HepG2 (cell line): ENCODE measurements around the gene FABP1. TPM values are rescaled to one million over a fixed set of nuclear protein-coding genes. Genes with fewer than 3 reads are reported as not detected.
A peak's percentile ranks its signal among the peaks of the same experiment; 100 is the strongest.

Source experiments
- ARID4A ChIP-seq: sonication (generic); formaldehyde crosslinking; IDR thresholded peaks from 2 replicates; pipeline ENCODE4 v1.5.0; 2020; ENCODE audit warnings: mild to moderate bottlenecking, missing genetic modification reagents, borderline replicate concordance
- ATF2 ChIP-seq: sonication (generic); formaldehyde crosslinking; IDR thresholded peaks from 2 replicates; pipeline ENCODE4 v1.4.0; 2020; ENCODE audit warnings: missing genetic modification reagents
- CBX5 ChIP-seq: sonication (generic); formaldehyde crosslinking; IDR thresholded peaks from 2 replicates; pipeline ENCODE4 v1.4.0; 2020; ENCODE audit warnings: missing genetic modification reagents, borderline replicate concordance
- GATAD1 ChIP-seq: IDR thresholded peaks from 2 replicates; pipeline ENCODE4 v1.6.1; 2016; ENCODE audit warnings: missing genetic modification reagents, missing compliant biosample characterization
- MIER3 ChIP-seq: IDR thresholded peaks from 2 replicates; pipeline ENCODE4 v1.6.1; 2016; ENCODE audit warnings: missing compliant biosample characterization, borderline replicate concordance
- NR0B2 ChIP-seq: sonication (generic); formaldehyde crosslinking; IDR thresholded peaks from 2 replicates; pipeline ENCODE4 v1.4.0; 2020; ENCODE audit warnings: mild to moderate bottlenecking, missing genetic modification reagents
- NR3C1 ChIP-seq: sonication (generic); formaldehyde crosslinking; IDR thresholded peaks from 2 replicates; pipeline ENCODE4 v1.4.0; 2020; ENCODE audit warnings: missing genetic modification reagents
- ONECUT2 ChIP-seq: sonication (generic); formaldehyde crosslinking; IDR thresholded peaks from 2 replicates; pipeline ENCODE4 v1.4.0; 2020; ENCODE audit warnings: missing genetic modification reagents
- POLR2G ChIP-seq: fragments of 200-400 bp; formaldehyde crosslinking; IDR thresholded peaks from 2 replicates; pipeline ENCODE4 v1.6.1; 2018; ENCODE audit warnings: mild to moderate bottlenecking, low read depth, low read length, moderate library complexity
- SP2 ChIP-seq: sonication (generic); formaldehyde crosslinking; IDR thresholded peaks from 2 replicates; pipeline ENCODE4 v1.5.1; 2020; ENCODE audit warnings: mild to moderate bottlenecking, missing genetic modification reagents
- THRA ChIP-seq: sonication (generic); formaldehyde crosslinking; IDR thresholded peaks from 2 replicates; pipeline ENCODE4 v1.4.0; 2020; ENCODE audit warnings: missing genetic modification reagents, borderline replicate concordance
- TIGD3 ChIP-seq: sonication (generic); formaldehyde crosslinking; IDR thresholded peaks from 2 replicates; pipeline ENCODE4 v1.5.1; 2020; ENCODE audit warnings: mild to moderate bottlenecking, missing genetic modification reagents, borderline replicate concordance
- ZFAT ChIP-seq: sonication (generic); formaldehyde crosslinking; conservative IDR thresholded peaks from 2 replicates; pipeline ENCODE4 v1.8.1; 2023; ENCODE audit warnings: missing genetic modification reagents, inconsistent platforms
- ZNF274 ChIP-seq: sonication (generic); formaldehyde crosslinking; IDR thresholded peaks from 2 replicates; pipeline ENCODE4 v1.5.1; 2020; ENCODE audit warnings: mild to moderate bottlenecking, missing genetic modification reagents
- ZNF383 ChIP-seq: sonication (generic); formaldehyde crosslinking; IDR thresholded peaks from 2 replicates; pipeline ENCODE4 v1.4.0; 2020; ENCODE audit warnings: missing genetic modification reagents, mild to moderate bottlenecking, borderline replicate concordance
- ZNF414 ChIP-seq: sonication (generic); formaldehyde crosslinking; IDR thresholded peaks from 2 replicates; pipeline ENCODE4 v1.5.0; 2020; ENCODE audit warnings: missing genetic modification reagents
- ZNF460 ChIP-seq: sonication (generic); formaldehyde crosslinking; IDR thresholded peaks from 2 replicates; pipeline ENCODE4 v1.5.1; 2020; ENCODE audit warnings: missing genetic modification reagents, mild to moderate bottlenecking, borderline replicate concordance
- ZNF879 ChIP-seq: sonication (generic); formaldehyde crosslinking; IDR thresholded peaks from 2 replicates; pipeline ENCODE4 v1.8.1; 2023; ENCODE audit warnings: missing genetic modification reagents
- ZNF891 ChIP-seq: sonication (generic); formaldehyde crosslinking; IDR thresholded peaks from 2 replicates; pipeline ENCODE4 v1.5.0; 2020; ENCODE audit warnings: mild to moderate bottlenecking, missing genetic modification reagents
- polyA plus RNA-seq, 8 experiments: library from polyadenylated mRNA; depleted of rRNA in 3 of 8; stranded (reverse) in 7 of 8; unstranded in 1 of 8; fragments of >200 nt; fragmentation: Illumina TruSeq in 4 of 8; extraction: Trizol in 4 of 8; gene quantifications; 2 replicates each; pipeline versions ENCODE4 v1.2.1 to v1.2.3, GENCODE V29; 2011 to 2016; ENCODE audit warnings: low read depth in 4 of 8, missing spikeins in 1 of 8, mixed read lengths in 1 of 8; ENCODE audit not compliant: insufficient read depth in 1 of 8
- total RNA-seq, 5 experiments: library from RNA; depleted of rRNA; stranded (reverse); fragments of >200 nt; fragmentation: Illumina TruSeq; extraction: Trizol; gene quantifications; 2 replicates each; pipeline ENCODE4 v1.2.3, GENCODE V29; 2016; ENCODE audit warnings: low read depth in 1 of 5

The FABP1 gene
- total and polyA plus RNA-seq, 2 of the 13 experiments (the other 11 are each of a cell fraction or from before 2014, with no cell fraction given): 644 to 1,608 TPM

- TF ChIP-seq NR0B2 (CRISPR knock-in tag): no peak
- TF ChIP-seq SP2 (CRISPR knock-in tag): peak; percentile 17; the same call in 1 of the 2 replicates
- TF ChIP-seq TIGD3 (CRISPR knock-in tag): no peak
- no peak for TF ChIP-seq ZNF383 (CRISPR knock-in tag)
- TF ChIP-seq POLR2G: peak; percentile 20
- no peak for TF ChIP-seq CBX5 (CRISPR knock-in tag)
- no peak for TF ChIP-seq ARID4A
- no peak for TF ChIP-seq ZNF891 (CRISPR knock-in tag)
- no peak for TF ChIP-seq ZFAT (CRISPR knock-in tag)
- TF ChIP-seq ATF2 (CRISPR knock-in tag): no peak
- TF ChIP-seq ZNF879 (CRISPR knock-in tag): no peak
- TF ChIP-seq GATAD1 (CRISPR knock-in tag): no peak
- no peak for TF ChIP-seq ONECUT2 (CRISPR knock-in tag)
- no peak for TF ChIP-seq NR3C1
- peak; percentile 15; the same call in 1 of the 2 replicates for TF ChIP-seq THRA (CRISPR knock-in tag)
- no peak for TF ChIP-seq ZNF460 (CRISPR knock-in tag)
- TF ChIP-seq ZNF274 (CRISPR knock-in tag): no peak
- 0 out of 2 replicates have a peak, but pooled peaks have one; percentile 16 for TF ChIP-seq MIER3 (CRISPR knock-in tag)
- TF ChIP-seq ZNF414: no peak
Observed at GRCh38 chr2:88125924-88126771, 1.7 kb downstream of the FABP1 start (continued).
